Endothelial cell of umbilical vein (primary cell): ENCODE data around the gene EEFSEC. TPM values are rescaled to one million over a fixed set of nuclear protein-coding genes. Genes with fewer than 3 reads are reported as not detected.

Source experiments
- BruUV-seq: library from RNA; stranded (reverse); fragments of 400-500 nt; replicated peaks from 2 replicates; lab custom pipeline; 2021; lab: Mats Ljungman, UMichigan
- CTCF ChIA-PET: fragments of 300-600, 350-600 bp; sonication (Branson Sonifier 250); formaldehyde crosslinking; loops from one replicate; lab custom pipeline; 2021; ENCODE audit warnings: antibody characterized with exemption, inconsistent platforms; lab: Charles Lee
- POLR2A ChIA-PET: fragments of 300-600, 350-600 bp; sonication (Branson Sonifier 250); formaldehyde crosslinking; loops from one replicate; lab custom pipeline; 2021; ENCODE audit warnings: antibody characterized with exemption, inconsistent platforms; lab: Charles Lee
- DNase-seq: peaks from one replicate; pipeline ENCODE4 v3.0.0-alpha.2; 2011; ENCODE audit warnings: low read depth, low spot score
- FAIRE-seq: peaks from 2 replicates; lab custom pipeline; 2011; peaks lifted over from hg19 to GRCh38; lab: Jason Lieb, UNC
- H2AFZ ChIP-seq: 2 replicates; pipeline ENCODE4 v1.6.0; 2012; ENCODE audit warnings: low read depth, low read length, control low read depth, inconsistent platforms
- H3K27ac ChIP-seq: 2 replicates; pipeline ENCODE4 v1.5.1; 2011; ENCODE audit warnings: low read depth, mild to moderate bottlenecking, control low read depth, low read length, moderate library complexity; ENCODE audit not compliant: insufficient read depth
- H3K27me3 ChIP-seq, 2 experiments: 2 replicates each; pipeline versions ENCODE4 v1.6.0 to v1.6.1; 2011; ENCODE audit warnings: low read length in 2 of 2, mixed read lengths in 1 of 2; ENCODE audit not compliant: control insufficient read depth in 2 of 2, insufficient read depth in 2 of 2
- H3K36me3 ChIP-seq, 2 experiments: 2 replicates in 1 of 2; 3 replicates in 1 of 2; pipeline ENCODE4 v1.5.1; 2011; ENCODE audit warnings: low read length in 2 of 2, mild to moderate bottlenecking in 1 of 2, moderate library complexity in 1 of 2; ENCODE audit not compliant: control insufficient read depth in 2 of 2, insufficient read depth in 2 of 2; ENCODE audit errors: extremely low read depth in 1 of 2
- H3K4me1 ChIP-seq: 3 replicates; pipeline ENCODE4 v1.5.1; 2011; ENCODE audit warnings: mild to moderate bottlenecking, low read length; ENCODE audit not compliant: control insufficient read depth, insufficient read depth; ENCODE audit errors: extremely low read depth
- H3K4me2 ChIP-seq: 2 replicates; pipeline ENCODE4 v1.6.1; 2011; ENCODE audit warnings: low read length, control low read depth, mixed read lengths; ENCODE audit not compliant: insufficient read depth
- H3K4me3 ChIP-seq, 3 experiments: fragments of 200-600 bp in 1 of 3; sonication (generic), shearing (Covaris generic) in 1 of 3; replicated peaks in 1 of 3; 2 replicates each; pipeline ENCODE4 v1.5.1; 2011 to 2016; ENCODE audit warnings: control low read depth in 3 of 3, low read length in 3 of 3, mild to moderate bottlenecking in 2 of 3, inconsistent platforms in 1 of 3, low read depth in 1 of 3, moderate library complexity in 1 of 3; ENCODE audit not compliant: insufficient read depth in 1 of 3
- H3K79me2 ChIP-seq: 2 replicates; pipeline ENCODE4 v1.6.0; 2012; ENCODE audit warnings: low read length, inconsistent platforms; ENCODE audit not compliant: control insufficient read depth, insufficient read depth
- H3K9ac ChIP-seq: replicated peaks from 2 replicates; pipeline ENCODE3; 2011; ENCODE audit warnings: low read length, control low read depth; ENCODE audit not compliant: insufficient read depth; ENCODE audit errors: extremely low read depth
- H3K9me1 ChIP-seq: replicated peaks from 3 replicates; pipeline ENCODE4 v1.6.0; 2011; ENCODE audit warnings: mild to moderate bottlenecking, low read length; ENCODE audit not compliant: control insufficient read depth, insufficient read depth; ENCODE audit errors: extremely low read depth
- H3K9me3 ChIP-seq: replicated peaks from 2 replicates; pipeline ENCODE4 v1.5.1; 2012; ENCODE audit warnings: low read length, inconsistent platforms; ENCODE audit not compliant: control insufficient read depth, insufficient read depth
- H4K20me1 ChIP-seq: replicated peaks from 2 replicates; pipeline ENCODE3; 2011; ENCODE audit warnings: mild to moderate bottlenecking, low read length; ENCODE audit not compliant: control insufficient read depth, insufficient read depth; ENCODE audit errors: extremely low read depth
- EZH2 ChIP-seq: IDR thresholded peaks from 2 replicates; pipeline ENCODE4 v1.6.1; 2012; ENCODE audit warnings: borderline replicate concordance, low read depth, mild to moderate bottlenecking, moderate library complexity, low read length, inconsistent platforms; ENCODE audit not compliant: severe bottlenecking
- FOS ChIP-seq: IDR thresholded peaks from 2 replicates; pipeline ENCODE4 v1.6.1; 2011; ENCODE audit warnings: mild to moderate bottlenecking, low read length, moderate library complexity, borderline replicate concordance; ENCODE audit not compliant: insufficient read depth
- GATA2 ChIP-seq: IDR thresholded peaks from 2 replicates; pipeline ENCODE4 v1.7.0; 2011; ENCODE audit warnings: low read depth, mild to moderate bottlenecking, moderate library complexity, mixed read lengths, low read length; ENCODE audit not compliant: insufficient read length, insufficient read depth
- JUN ChIP-seq: IDR thresholded peaks from 2 replicates; pipeline ENCODE4 v1.6.1; 2011; ENCODE audit warnings: borderline replicate concordance, low read depth; ENCODE audit not compliant: insufficient read length, insufficient read depth
- MYC ChIP-seq: IDR thresholded peaks from one replicate; pipeline ENCODE4 v1.6.1; 2011; ENCODE audit warnings: mild to moderate bottlenecking, low read depth, low read length
- POLR2A ChIP-seq: IDR thresholded peaks from 2 replicates; pipeline ENCODE4 v1.6.1; 2012; ENCODE audit warnings: low read depth, mild to moderate bottlenecking, control low read depth, low read length
- POLR2AphosphoS5 ChIP-seq: IDR thresholded peaks from 2 replicates; pipeline ENCODE4 v1.6.1; 2012; ENCODE audit warnings: low read depth, mild to moderate bottlenecking, control low read depth, low read length, moderate library complexity; ENCODE audit not compliant: insufficient read depth
- dilution Hi-C: fragments of 300-500 bp; cut with MboI; formaldehyde crosslinking; loops from one replicate; pipeline ENCODE4 v1.15.0; 2019; ENCODE audit warnings: low sequenced_read_pairs; ENCODE audit not compliant: extremely low pct_ligation_motif_present
- intact Hi-C: fragments of 100-400 bp; cut with micrococcal nuclease; formaldehyde crosslinking; loops from one replicate; pipeline ENCODE4 v1.10.0; 2022
- polyA plus RNA-seq, 4 experiments: library from polyadenylated mRNA; depleted of rRNA in 3 of 4; stranded (reverse) in 3 of 4; unstranded in 1 of 4; fragments of >200 nt; gene quantifications; 2 replicates each; pipeline versions ENCODE4 v1.2.1 to v1.2.3, GENCODE V29; 2011 to 2012; ENCODE audit warnings: missing spikeins in 1 of 4
- total RNA-seq: library from RNA; stranded (reverse); gene quantifications from 2 replicates; pipeline ENCODE4 v1.2.3, GENCODE V29; 2021
- TF ChIP-seq, protein P1 (sequence below), 2 donors: IDR thresholded peaks; 1 replicate in 1 of 2; 2 replicates in 1 of 2; pipeline ENCODE4 v1.5.1; 2011; ENCODE audit warnings: low read length in 2 of 2, mild to moderate bottlenecking in 2 of 2, moderate library complexity in 2 of 2, control low read depth in 1 of 2, inconsistent platforms in 1 of 2, low read depth in 1 of 2; ENCODE audit not compliant: insufficient read depth in 1 of 2; ENCODE audit errors: extremely low read depth in 1 of 2
- TF ChIP-seq, protein P2 (sequence below): IDR thresholded peaks from 2 replicates; pipeline ENCODE4 v1.6.1; 2011; ENCODE audit not compliant: insufficient read depth, insufficient read length

EEFSEC gene
- total and polyA plus RNA-seq, 2 donors (not counting 3 experiments of a cell fraction or from before 2014, with no cell fraction given) = 13.1 to 14.5 TPM

DNA sequence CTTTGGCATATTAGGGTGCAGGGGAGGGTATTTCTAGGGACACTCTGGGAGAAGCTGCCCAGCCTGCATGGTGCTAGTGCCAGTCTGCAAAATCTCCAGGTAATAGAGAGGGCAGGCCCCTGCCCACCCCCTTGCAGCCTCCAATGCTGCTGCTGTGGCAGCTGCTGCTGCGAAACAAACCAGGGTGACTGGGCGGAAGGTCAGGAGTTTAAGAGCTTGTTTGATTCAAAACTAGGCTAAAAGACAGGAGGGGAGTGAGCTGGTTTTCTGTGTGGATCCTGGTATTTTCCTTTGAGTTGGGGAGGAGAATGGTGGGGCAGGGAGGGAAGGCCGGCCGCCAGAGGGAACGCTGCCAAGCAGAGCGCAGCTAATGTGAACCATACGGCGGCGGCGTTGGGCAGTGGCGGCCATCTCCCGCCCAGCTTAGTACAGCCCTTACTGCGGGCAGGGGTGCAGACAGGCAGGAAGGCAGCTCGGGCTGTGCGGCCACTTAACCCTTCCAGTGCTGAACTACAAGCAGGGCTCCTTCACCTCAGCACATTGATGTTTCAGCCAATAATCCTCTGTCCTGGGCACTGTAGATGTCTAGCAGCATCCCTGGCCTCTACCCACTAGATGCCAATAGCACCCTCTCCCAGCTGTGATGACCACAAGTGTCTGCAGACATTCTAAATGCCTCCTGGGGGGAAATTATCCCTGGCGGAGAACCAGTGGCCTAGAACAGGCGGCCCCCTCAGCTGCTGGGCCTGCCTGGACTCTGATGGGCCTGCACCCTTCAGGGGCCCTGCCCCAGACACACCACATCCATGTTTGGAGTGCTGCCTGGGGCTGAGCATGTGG, 125.7 kb downstream of the EEFSEC start:
- BruUV-seq = no TSS peak
- FAIRE-seq (peak; percentile 38), DNase-seq (peak; percentile 70)
- no peak overlapping the region for H3K4me2 ChIP-seq
- H3K79me2 ChIP-seq = no peaks in the 10 kb centered on the region
- ChIA-PET CTCF (interaction anchor here (0.8 to 1.8 kb wide), 6 partner anchors 9 to 219 kb away, joined by 3 to 7 read pairs (median 6); no protein-coding TSS in a partner anchor), POLR2A (no interaction called here)
- no peak overlapping the region for H3K9ac ChIP-seq
- no peak overlapping the region for H3K27ac ChIP-seq
- H3K9me3 ChIP-seq = no peaks in the 10 kb centered on the region
- H3K4me3 ChIP-seq = no peak overlapping the region
- no peaks in the 10 kb centered on the region for H3K36me3 ChIP-seq
- dilution Hi-C loops = no loop called here
- H2AFZ ChIP-seq = peak overlapping the region; percentile 64
- peaks cover 22% of the 10 kb centered on the region for H3K4me1 ChIP-seq
- intact Hi-C loops = no loop called here
- no peaks in the 10 kb centered on the region for H4K20me1 ChIP-seq
- no peaks in the 10 kb centered on the region for H3K27me3 ChIP-seq
- no peaks in the 10 kb centered on the region for H3K9me1 ChIP-seq
- no peak for TF ChIP-seq FOS
- TF ChIP-seq EZH2 = no peak
- TF ChIP-seq, protein P1, sequence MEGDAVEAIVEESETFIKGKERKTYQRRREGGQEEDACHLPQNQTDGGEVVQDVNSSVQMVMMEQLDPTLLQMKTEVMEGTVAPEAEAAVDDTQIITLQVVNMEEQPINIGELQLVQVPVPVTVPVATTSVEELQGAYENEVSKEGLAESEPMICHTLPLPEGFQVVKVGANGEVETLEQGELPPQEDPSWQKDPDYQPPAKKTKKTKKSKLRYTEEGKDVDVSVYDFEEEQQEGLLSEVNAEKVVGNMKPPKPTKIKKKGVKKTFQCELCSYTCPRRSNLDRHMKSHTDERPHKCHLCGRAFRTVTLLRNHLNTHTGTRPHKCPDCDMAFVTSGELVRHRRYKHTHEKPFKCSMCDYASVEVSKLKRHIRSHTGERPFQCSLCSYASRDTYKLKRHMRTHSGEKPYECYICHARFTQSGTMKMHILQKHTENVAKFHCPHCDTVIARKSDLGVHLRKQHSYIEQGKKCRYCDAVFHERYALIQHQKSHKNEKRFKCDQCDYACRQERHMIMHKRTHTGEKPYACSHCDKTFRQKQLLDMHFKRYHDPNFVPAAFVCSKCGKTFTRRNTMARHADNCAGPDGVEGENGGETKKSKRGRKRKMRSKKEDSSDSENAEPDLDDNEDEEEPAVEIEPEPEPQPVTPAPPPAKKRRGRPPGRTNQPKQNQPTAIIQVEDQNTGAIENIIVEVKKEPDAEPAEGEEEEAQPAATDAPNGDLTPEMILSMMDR (IDR thresholded peaks at IDR 0.05; ENCODE audit: extremely low read depth in 1 of 2, insufficient read depth in 1 of 2, low read depth in 1 of 2, low read length in 2 of 2) = peak in 1 of 2 donors; percentile 9
- TF ChIP-seq MYC = no peak
- TF ChIP-seq JUN = no peak
- TF ChIP-seq, protein P2, sequence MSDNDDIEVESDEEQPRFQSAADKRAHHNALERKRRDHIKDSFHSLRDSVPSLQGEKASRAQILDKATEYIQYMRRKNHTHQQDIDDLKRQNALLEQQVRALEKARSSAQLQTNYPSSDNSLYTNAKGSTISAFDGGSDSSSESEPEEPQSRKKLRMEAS = no peak
- TF ChIP-seq POLR2AphosphoS5 = peak; percentile 24
- no peak for TF ChIP-seq POLR2A
- TF ChIP-seq GATA2 = no peak
